Measurements from ENCODE around the gene CDK6.

- TF ChIP-seq HNF4G (IDR thresholded peaks at IDR 0.05) (no peak), RAD21 (IDR thresholded peaks at IDR 0.05) (no peak)
These were observed 34.0 kb downstream of the CDK6 start for GRCh38 chr7:92802406-92802805.

All from liver (tissue), 2 donors.